Smooth muscle cell (in vitro differentiated cells): Measurements from ENCODE around the gene QSOX1. TPM values are rescaled to one million over a fixed set of nuclear protein-coding genes. Genes with fewer than 3 reads are reported as not detected.

Source experiments
- DNase-seq: peaks from one replicate; lab custom pipeline; 2025; ENCODE audit not compliant: unreplicated experiment; lab: John Stamatoyannopoulos, UW
- H2AFZ ChIP-seq: fragments of 200-600 bp; sonication (generic); 2 replicates; pipeline ENCODE4 v1.6.0; 2016; ENCODE audit warnings: antibody characterized with exemption, low read depth, mild to moderate bottlenecking
- H3F3A ChIP-seq: fragments of 200-600 bp; sonication (generic); 2 replicates; pipeline ENCODE4 v1.6.0; 2017; ENCODE audit warnings: antibody characterized with exemption, low read depth
- H3K27ac ChIP-seq: fragments of 200-600 bp; sonication (generic); 2 replicates; pipeline ENCODE4 v1.5.1; 2016; ENCODE audit warnings: low read depth, mild to moderate bottlenecking
- H3K27me3 ChIP-seq: fragments of 200-600 bp; sonication (generic); 2 replicates; pipeline ENCODE4 v1.6.1; 2016; ENCODE audit warnings: low read depth, mild to moderate bottlenecking
- H3K36me3 ChIP-seq: fragments of 200-600 bp; sonication (generic); 2 replicates; pipeline ENCODE4 v1.5.1; 2016; ENCODE audit warnings: low read depth
- H3K4me1 ChIP-seq: fragments of 200-600 bp; sonication (generic); 2 replicates; pipeline ENCODE4 v1.5.1; 2016; ENCODE audit warnings: low read depth
- H3K4me2 ChIP-seq: fragments of 200-600 bp; sonication (generic); 2 replicates; pipeline ENCODE4 v1.6.0; 2016; ENCODE audit warnings: mild to moderate bottlenecking
- H3K4me3 ChIP-seq: fragments of 200-600 bp; sonication (generic); 2 replicates; pipeline ENCODE4 v1.5.1; 2016; ENCODE audit warnings: mild to moderate bottlenecking
- H3K79me2 ChIP-seq: fragments of 200-600 bp; sonication (generic); 2 replicates; pipeline ENCODE4 v1.6.0; 2016; ENCODE audit warnings: low read depth, mild to moderate bottlenecking
- H3K9ac ChIP-seq: fragments of 200-600 bp; sonication (generic); 2 replicates; pipeline ENCODE4 v1.6.0; 2016; ENCODE audit warnings: low read depth
- H3K9me3 ChIP-seq: fragments of 200-600 bp; sonication (generic); replicated peaks from 2 replicates; pipeline ENCODE4 v1.5.1; 2016; ENCODE audit warnings: low read depth
- H4K20me1 ChIP-seq: fragments of 200-600 bp; sonication (generic); 2 replicates; pipeline ENCODE4 v1.6.0; 2016; ENCODE audit warnings: low read depth
- WGBS: methylation state at CpG from one replicate; pipeline ENCODE4 v1.1.7; 2016; ENCODE audit warnings: low lambda C conversion rate; 5-methylcytosine and 5-hydroxymethylcytosine counted together
- polyA plus RNA-seq: library from polyadenylated mRNA; unstranded; fragments of >200 nt; fragmentation: Nextera tagmentation; extraction: Ambion mirVana; gene quantifications from 2 replicates; pipeline ENCODE4 v1.2.1, GENCODE V29; 2016
- total RNA-seq: library from RNA; depleted of rRNA; stranded (reverse); fragments of >200 nt; gene quantifications from 2 replicates; pipeline ENCODE4 v1.2.3, GENCODE V29; 2014
- TF ChIP-seq, protein P1 (sequence below): fragments of 200-600 bp; sonication (generic); IDR thresholded peaks from 2 replicates; pipeline ENCODE4 v1.5.1; 2017; ENCODE audit warnings: borderline replicate concordance, mild to moderate bottlenecking, antibody characterized with exemption; ENCODE audit not compliant: insufficient read depth, poor library complexity, severe bottlenecking

Gene QSOX1
- total and polyA plus RNA-seq, 2 experiments from 2014 or later = 71.5 to 75.8 TPM

DNA sequence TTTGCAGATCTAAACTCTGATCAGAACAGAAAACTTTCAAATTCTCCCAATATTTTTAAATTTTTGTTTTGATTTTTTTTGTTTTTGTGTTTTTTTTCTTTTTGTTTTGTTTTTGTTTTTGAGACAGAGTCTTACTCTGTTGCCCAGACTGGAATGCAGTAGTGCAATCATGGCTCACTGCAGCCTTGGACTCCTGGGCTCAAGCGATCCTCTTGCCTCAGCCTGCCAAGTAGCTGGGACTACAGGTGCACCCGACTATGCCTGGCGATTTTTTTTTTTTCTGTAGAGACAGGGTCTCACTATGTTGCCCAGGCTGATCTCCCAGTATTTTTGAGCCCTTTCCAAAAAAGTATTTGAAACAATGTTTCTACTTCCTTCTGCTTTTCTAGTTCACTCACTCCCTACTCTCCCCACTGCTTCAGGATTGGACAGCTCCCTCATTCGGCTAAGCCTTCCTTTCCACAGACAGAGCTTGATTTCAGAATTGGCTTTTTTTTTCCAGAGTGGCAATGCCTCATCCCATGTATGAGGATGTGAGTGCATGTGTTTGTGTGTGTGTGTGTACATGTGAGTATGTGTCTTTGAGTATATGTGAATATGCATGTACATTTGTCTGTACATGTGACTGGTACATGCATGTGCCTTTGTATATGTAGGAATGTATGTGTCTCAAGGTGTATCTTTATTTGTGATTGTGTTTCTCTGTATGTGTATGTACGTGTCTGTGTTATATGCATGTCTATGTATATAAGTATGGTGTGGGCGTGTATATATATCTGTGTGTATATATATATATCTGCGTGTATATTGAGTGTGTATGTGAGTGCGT lies 87.3 kb downstream of the QSOX1 start:
- Histone ChIP-seq H3K4me2 (no peak overlapping the region), H3F3A (no peaks in the 10 kb centered on the region), H3K9ac (no peak overlapping the region), H2AFZ (no peak overlapping the region), H3K27me3 (peaks cover 66% of the 10 kb centered on the region), H3K9me3 (no peaks in the 10 kb centered on the region), H3K4me3 (no peak overlapping the region), H4K20me1 (no peaks in the 10 kb centered on the region), H3K27ac (no peak overlapping the region), H3K79me2 (no peaks in the 10 kb centered on the region), H3K4me1 (peaks cover 8% of the 10 kb centered on the region), H3K36me3 (no peaks in the 10 kb centered on the region)
- no peak for DNase-seq
- WGBS = 83% methylated on average over 8 of the region's 8 CpGs
- TF ChIP-seq, protein P1, sequence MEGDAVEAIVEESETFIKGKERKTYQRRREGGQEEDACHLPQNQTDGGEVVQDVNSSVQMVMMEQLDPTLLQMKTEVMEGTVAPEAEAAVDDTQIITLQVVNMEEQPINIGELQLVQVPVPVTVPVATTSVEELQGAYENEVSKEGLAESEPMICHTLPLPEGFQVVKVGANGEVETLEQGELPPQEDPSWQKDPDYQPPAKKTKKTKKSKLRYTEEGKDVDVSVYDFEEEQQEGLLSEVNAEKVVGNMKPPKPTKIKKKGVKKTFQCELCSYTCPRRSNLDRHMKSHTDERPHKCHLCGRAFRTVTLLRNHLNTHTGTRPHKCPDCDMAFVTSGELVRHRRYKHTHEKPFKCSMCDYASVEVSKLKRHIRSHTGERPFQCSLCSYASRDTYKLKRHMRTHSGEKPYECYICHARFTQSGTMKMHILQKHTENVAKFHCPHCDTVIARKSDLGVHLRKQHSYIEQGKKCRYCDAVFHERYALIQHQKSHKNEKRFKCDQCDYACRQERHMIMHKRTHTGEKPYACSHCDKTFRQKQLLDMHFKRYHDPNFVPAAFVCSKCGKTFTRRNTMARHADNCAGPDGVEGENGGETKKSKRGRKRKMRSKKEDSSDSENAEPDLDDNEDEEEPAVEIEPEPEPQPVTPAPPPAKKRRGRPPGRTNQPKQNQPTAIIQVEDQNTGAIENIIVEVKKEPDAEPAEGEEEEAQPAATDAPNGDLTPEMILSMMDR = no peak

DNA sequence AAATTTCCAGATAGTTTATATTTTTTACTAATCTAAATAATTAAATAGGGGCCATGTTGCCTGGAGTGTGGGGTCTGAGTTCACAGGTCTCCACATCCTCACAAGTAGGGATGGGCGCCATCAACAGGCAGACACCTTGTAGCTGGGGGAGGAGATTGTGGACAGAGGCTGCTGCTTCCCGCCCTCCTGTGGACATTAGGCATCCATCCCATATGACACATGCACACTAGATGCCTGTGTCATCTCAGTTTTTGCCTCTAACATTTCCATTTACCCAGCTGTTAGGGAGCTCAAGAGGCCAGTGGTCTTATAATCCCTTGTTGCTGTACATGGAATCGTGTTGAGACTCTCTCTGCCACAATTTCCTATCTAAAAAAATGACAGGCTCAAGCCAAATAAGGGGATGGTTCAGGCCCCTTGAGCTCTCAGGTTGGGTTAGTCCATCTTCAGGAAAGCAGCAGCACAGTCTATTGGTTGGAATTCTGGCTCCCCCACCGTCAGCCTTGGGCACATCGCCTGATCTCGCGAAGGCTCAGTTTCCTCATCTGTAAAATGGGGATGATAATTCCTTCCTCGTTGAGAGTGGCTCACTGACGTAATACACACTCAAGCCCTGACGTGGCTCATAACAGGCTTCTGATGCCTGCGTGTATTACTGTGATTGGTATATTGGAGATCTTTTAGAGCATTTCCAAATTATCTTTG lies 89.0 kb downstream of the QSOX1 start:
- H3K9ac ChIP-seq = no peak overlapping the region
- no peaks in the 10 kb centered on the region for H4K20me1 ChIP-seq
- peaks cover 7% of the 10 kb centered on the region for H3K4me1 ChIP-seq
- no peak overlapping the region for H2AFZ ChIP-seq
- H3K9me3 ChIP-seq = no peaks in the 10 kb centered on the region
- no peak for DNase-seq
- no peaks in the 10 kb centered on the region for H3K79me2 ChIP-seq
- no peak overlapping the region for H3K4me3 ChIP-seq
- WGBS = 92% methylated on average over 11 of the region's 11 CpGs
- H3F3A ChIP-seq = no peaks in the 10 kb centered on the region
- peaks cover 49% of the 10 kb centered on the region for H3K27me3 ChIP-seq
- H3K36me3 ChIP-seq = no peaks in the 10 kb centered on the region
- no peak overlapping the region for H3K4me2 ChIP-seq
- TF ChIP-seq, protein P1 = no peak
- no peak overlapping the region for H3K27ac ChIP-seq

DNA sequence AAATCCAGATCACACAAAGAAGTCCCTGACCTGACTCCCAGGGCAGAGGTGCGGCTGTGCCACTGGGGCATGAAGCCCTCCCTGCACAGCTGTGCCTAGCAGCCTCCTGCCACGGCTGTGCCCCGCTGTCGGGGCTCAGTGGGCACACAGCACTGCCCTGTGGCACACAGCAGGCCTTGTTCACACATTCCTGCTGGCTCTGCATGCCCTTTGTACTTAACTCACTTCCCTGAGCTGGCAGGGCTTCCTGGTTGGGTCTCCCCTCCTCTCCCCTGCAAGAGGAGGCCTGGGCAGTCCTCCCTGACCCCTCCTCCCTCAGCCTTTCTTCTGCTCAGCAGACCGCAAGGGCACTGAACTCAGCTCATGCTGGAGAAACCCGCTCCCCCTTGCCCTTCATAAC lies 90.2 kb downstream of the QSOX1 start:
- H3K27me3 ChIP-seq = peaks cover 37% of the 10 kb centered on the region
- no peak overlapping the region for H3K27ac ChIP-seq
- no peak overlapping the region for H3K4me2 ChIP-seq
- no peaks in the 10 kb centered on the region for H3K79me2 ChIP-seq
- no peaks in the 10 kb centered on the region for H3K9me3 ChIP-seq
- H3K9ac ChIP-seq = no peak overlapping the region
- H2AFZ ChIP-seq = no peak overlapping the region
- H3K4me3 ChIP-seq = no peak overlapping the region
- no peaks in the 10 kb centered on the region for H3K36me3 ChIP-seq
- no peaks in the 10 kb centered on the region for H4K20me1 ChIP-seq
- TF ChIP-seq, protein P1 = no peak
- no peak for DNase-seq
- WGBS = 86% methylated on average over 6 of the region's 6 CpGs
- H3F3A ChIP-seq = no peaks in the 10 kb centered on the region
- H3K4me1 ChIP-seq = no peaks in the 10 kb centered on the region

DNA sequence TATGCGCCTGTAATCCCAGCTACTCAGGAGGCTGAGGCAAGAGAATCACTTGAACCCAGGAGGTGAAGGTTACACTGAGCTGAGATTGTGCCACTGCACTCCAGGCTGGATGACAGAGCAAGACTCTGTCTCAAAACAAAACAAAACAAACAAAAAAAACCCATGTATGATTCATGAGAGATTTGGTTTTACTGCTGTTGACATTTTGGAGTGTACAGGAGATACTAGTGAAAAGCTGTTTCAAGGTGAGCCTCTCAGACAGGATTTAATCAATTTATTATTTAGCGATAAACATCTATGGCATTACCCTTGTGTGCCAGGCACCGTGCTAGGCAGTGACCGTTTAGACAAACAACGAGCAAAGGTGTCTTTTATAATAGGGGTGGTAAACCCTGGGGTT lies 91.9 kb downstream of the QSOX1 start:
- no peaks in the 10 kb centered on the region for H4K20me1 ChIP-seq
- no peak overlapping the region for H3K4me3 ChIP-seq
- no peak overlapping the region for H2AFZ ChIP-seq
- H3K4me2 ChIP-seq = no peak overlapping the region
- H3K4me1 ChIP-seq = no peaks in the 10 kb centered on the region
- H3K27ac ChIP-seq = no peak overlapping the region
- no peaks in the 10 kb centered on the region for H3K79me2 ChIP-seq
- H3K27me3 ChIP-seq = peaks cover 20% of the 10 kb centered on the region
- no peaks in the 10 kb centered on the region for H3K9me3 ChIP-seq
- H3F3A ChIP-seq = no peaks in the 10 kb centered on the region
- WGBS = 97% methylated on average over 5 of the region's 5 CpGs
- H3K9ac ChIP-seq = no peak overlapping the region
- TF ChIP-seq, protein P1 = no peak
- DNase-seq = no peak
- H3K36me3 ChIP-seq = no peaks in the 10 kb centered on the region
